Medulla oblongata (tissue), 1 donor: ENCODE data around the gene TAF6L.
"Not testable (repeated sequence)": the region's sequence is repeated elsewhere in the genome, so short reads cannot be mapped to it uniquely, and the experiment has no call there.

Experiments
- DNase-seq: peaks from one replicate; pipeline ENCODE4 v3.0.0-alpha.2; 2015; ENCODE audit errors: extremely low spot score

TAF6L gene

DNA sequence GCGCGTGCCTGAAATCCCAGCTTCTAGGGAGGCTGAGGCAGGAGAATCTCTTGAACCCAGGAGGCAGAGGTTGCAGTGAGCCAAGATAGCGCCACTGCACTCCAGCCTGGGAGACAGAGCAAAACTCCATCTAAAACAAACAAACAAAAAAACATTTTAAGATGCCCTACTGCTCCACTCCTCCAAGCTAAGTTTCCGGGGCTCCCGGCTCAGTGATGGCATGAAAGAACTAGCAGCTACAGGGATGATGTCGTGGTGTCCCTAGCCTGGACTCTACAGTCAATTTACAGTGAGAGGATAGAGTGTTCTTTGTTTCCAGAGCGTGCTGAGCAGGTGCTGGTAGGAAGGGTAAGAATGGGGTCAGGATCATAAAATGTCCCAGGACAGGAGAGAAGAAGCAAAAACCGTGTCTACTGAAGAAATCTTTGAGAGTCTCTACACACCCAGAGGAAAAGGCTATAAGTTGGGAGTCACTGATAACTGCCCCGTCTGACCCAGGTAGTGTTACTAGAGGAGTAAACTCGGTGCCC lies 16.0 kb upstream of the TAF6L start:
- peak; percentile 52 for DNase-seq

DNA sequence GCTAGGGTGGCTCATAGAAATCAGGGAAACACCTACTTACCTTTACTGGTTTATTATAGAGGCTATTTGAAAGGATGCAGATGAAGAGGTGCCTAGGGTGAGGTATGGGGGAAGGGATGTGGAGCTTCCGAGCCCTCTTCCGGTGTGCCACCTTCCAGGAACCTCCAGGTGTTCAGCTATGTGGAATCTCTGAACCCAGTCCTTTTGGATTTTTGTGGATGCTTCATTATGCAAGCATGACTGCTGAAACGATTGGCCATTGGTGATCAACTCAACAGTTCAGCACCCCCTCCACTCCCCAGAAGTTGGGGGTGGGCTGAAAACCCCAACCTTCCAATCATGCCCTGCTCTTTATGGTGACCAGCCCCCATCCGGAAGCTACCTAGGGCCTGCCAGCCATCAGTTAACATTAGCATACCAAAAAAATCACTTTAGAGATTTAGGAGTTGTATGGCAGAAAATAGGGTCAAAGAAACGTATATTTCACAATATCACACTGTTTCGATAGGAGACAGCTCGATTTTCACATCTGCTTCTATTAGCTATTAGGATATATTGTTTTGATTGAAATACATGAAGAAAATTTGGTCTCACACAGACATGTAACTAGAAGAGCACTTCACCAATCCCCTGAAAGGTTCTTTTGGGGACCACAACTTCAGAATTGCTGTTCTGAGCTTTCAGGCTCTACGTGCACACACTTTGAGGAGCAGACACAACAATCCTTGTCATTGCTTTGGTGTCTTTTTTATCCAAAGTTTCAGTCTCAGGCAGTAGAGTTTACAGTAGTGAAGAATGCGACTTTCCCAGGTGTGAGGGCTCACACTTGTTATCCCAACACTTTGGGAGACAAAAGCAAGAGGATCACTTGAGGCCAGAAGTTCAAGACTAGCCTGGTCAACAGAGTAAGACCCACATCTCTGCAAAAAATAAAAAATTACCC lies 13.1 kb upstream of the TAF6L start:
- DNase-seq: no peak

DNA sequence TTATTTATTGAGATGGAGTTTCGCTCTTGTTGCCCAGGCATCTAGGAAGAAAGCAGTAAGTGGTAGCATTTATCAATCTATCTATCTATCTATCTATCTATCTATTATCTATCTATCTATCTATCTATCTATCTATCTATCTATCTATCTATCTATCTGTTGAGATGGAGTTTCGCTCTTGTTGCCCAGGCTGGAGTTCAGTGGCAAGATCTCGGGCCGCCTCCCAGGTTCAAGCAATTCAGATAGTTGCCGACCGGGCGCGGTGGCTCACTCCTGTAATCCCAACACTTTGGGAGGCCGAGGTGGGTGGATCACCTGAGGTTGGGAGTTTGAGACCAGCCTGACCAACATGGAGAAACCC lies 10.3 kb upstream of the TAF6L start:
- DNase-seq: not testable (repeated sequence)

DNA sequence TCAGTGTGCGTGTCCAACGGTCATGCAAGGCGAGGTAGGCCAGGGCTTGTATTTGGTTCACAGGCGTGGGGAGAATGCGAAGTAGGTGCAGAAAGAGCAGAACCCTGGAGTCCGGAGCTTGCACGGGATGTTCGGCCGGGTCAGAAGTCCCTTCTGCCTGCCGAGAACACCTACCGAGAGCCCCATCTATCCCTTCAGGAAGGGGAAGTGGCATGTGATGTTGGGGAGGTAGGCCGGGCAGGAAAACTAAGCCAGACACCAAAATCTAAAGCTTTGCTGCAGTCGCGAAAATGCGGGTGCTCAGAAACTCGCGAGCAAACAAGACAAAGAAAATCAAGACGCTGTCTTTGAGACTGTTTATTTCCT lies 435 bp upstream of the TAF6L start:
- no peak for DNase-seq

DNA sequence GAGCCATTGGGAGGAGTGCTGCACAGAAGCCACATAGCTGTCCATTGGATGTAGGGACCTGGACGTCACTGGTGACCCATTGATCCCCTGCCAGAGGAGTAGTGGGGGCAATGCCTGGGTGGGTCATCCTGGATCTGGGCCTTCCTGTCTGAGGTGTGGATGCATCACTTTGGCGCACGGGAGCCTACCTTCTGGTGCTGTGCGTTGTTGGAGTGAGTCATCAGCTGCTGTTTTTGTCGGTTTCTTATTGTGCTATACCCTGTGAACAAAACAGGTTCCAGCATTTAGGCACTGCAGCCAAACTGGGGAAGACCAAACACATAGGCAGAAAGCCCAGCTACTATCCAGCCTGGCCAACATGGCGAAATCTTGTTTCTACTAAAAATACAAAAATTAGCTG lies 3.2 kb downstream of the TAF6L start:
- no peak for DNase-seq

DNA sequence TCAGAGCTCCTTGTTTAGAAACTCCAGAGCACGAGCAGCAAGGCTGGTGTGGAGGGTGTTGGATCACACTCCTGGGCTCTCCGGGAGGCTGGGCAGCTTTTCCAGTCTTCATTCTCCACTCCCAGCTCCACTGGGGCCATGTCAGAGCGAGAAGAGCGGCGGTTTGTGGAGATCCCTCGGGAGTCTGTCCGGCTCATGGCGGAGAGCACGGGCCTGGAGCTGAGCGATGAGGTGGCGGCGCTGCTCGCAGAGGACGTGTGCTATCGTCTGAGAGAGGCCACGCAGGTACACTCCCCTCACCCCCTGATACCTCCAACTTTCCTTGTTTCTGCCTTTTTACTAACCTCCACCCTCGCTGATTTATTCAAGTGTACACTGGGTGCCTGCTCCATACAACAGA lies 4.5 kb downstream of the TAF6L start:
- DNase-seq: no peak

DNA sequence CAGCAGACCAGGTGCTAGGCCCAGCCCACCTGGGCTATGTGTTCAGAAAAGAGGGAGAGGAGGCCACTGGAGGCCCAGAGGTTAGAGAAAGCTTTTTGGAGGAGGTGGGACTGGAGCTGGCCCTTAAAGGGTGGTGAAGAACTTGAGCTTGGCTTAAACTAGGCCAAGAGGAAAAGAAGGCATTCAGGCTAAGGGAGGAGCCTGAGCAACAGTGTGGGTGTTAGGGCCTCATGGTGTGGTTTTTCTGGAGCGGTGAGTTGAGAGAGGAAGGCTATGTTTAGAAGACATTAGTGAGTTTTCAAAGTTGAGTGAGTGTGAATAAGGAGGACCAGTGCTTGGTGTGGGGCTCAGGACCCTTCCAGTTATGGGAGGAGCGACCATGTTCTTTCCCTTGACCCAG lies 6.2 kb downstream of the TAF6L start:
- no peak for DNase-seq

DNA sequence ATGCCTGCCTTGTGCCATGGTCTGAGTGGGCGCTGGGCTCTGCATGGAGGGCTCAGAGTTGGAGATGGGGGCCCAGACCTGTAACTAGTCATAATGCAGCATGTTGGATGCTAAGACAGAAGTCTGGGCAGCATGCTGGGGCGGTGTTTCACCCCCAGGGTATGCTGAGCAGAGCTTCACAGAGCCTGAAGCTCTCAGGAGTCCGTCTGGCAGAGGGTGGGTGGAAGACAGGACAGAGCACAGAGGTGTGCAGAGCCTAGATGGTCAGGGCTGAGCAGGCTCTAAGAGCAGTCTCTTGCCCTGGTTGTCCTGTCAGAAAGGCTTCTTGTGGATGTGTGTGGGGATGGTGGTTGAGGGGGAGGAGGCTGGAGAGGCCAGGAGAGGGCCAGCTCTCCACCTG lies 7.2 kb downstream of the TAF6L start:
- no peak for DNase-seq

DNA sequence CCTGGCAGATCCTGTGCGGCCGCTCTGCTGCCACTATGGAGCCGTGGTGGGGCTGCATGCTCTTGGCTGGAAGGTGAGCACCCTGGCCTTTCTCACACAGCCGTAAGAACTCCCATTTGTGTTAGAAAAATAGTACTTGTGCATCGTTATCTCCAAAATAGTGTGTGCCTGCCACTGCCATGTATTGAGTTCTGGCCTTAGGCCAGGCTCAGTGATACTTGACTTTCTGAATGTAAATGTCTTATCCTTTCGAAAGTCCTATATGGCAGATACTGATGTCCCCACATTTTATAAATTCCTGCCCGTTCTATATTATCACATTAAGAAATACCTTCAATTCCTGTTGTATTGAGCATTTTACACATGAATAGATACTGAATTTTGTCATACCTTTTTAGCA lies 11.6 kb downstream of the TAF6L start:
- DNase-seq: no peak

DNA sequence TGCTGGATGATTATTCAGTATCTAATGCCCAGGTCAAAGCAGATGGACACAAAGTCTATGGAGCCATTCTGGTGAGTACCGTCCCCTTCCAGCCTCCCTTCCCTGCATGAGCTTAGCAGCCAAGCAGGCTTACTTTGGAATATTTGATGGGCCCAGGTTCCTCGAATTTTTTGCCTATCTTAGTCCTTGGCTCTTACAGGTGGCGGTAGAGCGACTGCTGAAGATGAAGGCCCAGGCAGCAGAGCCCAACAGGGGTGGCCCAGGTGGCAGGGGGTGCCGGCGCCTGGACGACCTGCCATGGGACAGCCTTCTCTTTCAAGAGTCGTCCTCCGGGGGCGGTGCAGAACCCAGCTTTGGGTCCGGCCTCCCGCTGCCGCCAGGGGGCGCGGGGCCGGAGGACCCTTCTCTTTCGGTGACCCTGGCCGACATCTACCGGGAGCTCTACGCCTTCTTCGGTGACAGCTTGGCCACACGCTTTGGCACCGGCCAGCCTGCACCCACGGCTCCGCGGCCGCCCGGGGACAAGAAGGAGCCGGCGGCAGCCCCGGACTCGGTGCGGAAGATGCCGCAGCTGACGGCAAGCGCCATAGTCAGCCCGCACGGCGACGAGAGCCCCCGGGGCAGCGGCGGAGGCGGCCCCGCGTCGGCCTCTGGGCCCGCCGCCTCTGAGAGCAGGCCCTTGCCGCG lies 15.3 kb downstream of the TAF6L start:
- peak; percentile 92 for DNase-seq

DNA sequence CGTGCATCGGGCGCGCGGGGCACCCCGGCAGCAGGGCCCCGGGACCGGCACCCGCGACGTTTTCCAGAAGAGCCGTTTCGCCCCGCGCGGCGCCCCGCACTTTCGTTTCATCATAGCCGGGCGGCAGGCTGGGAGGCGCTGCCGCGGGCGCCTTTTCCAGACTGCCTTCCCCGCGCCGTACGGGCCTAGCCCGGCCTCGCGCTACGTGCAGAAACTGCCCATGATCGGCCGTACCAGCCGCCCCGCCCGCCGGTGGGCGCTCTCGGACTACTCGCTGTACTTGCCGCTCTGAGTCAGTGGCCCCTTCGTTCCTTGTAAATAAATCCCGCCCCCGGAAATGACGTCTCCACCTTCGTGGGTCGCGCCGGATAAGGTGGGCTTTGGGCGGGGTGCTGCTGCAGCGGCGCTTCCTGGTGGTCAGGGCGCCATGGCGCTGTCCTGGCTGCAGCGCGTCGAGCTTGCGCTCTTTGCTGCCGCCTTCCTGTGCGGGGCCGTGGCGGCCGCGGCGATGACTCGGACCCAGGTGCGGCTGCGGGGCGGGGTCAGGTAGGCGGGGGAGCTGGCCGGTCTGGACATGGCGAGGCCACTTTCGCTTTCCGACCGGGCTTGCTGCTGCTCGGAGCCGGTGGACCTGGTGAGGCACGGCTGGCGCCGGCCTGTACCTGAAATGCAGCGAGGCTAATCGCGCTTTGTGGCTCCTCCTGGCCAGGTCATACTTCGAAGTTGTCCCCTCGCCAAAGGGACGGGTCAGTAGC lies 16.0 kb downstream of the TAF6L start, which contains the start of gene TMEM179B:
TSS of gene TMEM179B (plus strand) at position 398 of the 755 bp plus-strand sequence. CDS start at position 428, 30 bp downstream.
- DNase-seq: peak; percentile 99

DNA sequence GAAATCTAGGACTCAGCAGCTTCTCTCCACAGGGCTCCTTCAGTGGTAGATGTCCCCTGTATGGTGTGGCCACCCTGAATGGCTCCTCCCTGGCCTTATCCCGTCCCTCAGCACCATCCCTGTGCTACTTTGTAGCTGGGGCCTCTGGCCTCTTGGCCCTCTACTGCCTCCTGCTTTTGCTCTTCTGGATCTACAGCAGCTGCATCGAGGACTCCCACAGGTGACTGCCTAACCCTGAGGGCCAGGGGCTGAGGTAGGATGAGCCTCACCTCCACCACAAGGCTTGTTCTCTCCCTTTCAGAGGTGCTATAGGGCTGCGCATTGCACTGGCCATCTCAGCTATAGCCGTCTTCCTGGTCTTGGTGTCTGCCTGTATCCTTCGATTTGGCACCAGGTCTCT lies 17.8 kb downstream of the TAF6L start:
- no peak for DNase-seq

DNA sequence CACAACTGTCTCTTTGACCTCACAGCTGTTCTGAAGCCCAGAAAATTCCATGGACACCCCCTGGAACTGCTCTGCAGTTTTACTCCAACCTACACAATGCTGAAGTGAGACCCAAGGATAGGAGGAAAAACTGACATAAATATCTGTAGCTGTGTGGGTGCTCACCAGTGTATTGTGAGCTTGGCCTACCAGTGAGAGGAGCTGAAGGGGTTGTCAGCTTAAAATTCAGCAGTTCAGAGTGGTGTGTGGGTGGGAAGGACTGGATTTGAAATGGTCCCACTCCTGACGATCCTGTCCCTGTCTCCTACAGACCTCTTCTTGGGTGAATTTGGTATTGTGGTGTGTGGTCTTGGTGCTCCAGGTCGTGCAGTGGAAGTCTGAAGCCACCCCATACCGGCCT lies 18.4 kb downstream of the TAF6L start:
- DNase-seq: no peak

DNA sequence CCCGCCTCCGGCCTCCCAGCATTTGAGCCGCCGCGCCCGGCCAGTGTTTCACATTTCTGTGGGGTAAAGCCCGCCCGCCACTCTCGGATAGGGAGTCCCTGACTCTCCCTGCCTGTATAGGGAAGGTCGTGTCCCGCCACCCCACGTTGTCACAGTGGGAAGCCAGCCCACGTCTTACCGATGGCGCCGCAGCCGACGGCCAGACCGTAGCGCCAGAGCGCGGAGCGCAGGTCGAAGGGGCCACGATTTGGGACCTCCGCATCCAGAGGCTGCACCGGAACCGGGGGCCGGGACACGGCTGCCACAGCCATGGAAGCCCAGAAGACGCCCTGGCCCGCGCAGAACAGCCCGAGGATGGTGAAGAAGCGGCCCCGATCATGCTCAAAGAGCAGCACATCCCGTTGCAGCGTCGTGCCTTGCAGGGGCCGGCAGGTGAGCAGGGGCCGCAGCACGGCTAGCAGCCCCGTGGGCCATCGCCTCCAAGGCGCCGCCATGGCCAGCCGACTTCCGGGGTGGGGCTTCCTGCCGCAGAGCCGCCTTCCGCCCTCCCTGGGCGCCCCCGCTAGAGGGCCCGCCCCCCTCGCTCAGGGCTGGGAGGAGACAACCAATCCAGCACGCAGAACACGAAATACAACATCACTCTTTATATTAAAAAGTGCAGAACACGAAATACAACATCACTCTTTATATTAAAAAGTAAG lies 20.5 kb downstream of the TAF6L start, which contains the start of gene TMEM223:
TSS of gene TMEM223 (minus strand) at position 506 of the 701 bp plus-strand sequence. CDS start at position 494, 12 bp downstream.
- DNase-seq: peak; percentile 90

DNA sequence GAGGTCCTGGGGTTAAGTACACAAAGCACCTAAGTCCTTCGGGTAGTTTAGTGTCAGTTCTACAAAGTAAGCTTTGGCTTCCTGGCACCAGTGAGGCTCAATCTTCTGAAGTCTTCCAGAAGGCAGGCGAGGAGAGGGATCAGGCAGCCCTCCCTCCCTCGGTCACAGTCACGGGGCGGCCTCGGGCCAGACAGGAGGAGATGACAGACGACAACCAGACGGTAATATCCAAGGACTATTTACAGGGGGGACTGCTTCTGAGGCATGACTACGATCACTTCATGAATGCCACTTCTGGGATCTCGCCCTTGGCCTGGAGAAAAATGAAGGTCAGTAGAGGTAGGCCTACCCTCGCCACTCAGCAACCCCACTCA lies 21.0 kb downstream of the TAF6L start:
- no peak for DNase-seq

DNA sequence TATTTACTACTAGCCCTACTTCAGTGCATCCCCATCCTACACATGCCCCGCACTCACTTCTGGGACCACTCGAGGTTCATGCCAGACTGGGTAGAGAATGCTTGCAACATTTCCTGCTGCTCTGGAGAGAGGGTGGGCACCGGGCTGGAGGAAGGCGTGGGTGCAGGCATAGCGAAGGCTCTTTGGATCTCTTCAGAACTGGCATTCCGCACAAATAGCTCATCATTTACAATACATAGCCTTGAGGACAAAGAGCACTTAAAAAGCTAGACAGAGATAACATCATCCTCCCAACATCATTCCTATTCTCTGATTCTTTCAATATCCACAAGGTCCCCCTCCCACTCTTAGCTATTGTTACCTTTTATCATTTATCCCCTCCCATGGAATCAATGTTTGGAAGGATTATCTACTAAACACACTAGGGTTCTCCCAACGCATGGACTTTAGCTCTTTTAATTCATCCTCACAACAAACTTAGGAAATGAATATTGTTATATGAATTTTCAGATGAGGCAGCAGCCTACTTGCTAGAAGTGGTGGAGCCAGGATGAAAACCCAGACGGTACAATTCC lies 23.1 kb downstream of the TAF6L start:
- DNase-seq: no peak

DNA sequence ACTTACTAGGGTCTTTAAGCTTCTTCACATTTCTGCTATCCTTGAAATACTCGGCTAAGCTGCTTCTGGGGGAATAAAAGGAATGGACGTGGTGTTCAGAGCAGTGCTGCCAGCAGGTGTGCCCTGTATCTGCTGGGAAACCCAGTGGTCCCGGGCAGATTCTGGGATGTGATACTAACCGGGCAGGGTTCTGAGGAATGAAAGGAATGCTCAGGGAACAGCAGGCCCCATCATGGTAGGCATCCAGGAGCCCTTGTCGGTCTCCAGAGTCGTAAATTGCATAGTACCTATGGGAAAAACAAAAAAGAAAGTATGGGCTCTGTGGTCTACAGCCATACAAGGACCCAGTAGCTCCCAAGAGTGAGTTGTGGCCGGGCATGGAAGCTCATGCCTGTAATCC lies 25.1 kb downstream of the TAF6L start:
- DNase-seq: no peak

DNA sequence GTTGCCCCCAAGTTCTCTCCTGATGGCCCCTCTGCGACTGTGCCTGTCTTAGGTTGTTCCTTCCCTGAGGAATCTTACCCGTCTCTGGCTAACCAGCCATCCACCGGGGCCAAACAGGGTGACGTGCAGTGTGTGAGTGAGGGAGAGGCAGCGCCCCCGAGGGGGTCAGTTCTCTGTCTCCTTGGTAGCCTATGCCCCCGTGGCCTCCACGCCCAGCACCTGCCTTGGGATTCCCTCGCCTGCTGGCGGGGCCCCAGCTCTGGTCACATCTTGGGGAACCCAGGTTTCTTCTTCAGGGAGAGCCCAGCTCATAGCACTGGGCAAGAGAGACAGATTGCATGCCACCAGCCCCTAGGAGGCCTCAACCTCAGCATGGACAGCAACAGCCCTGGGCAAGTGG lies 28.3 kb downstream of the TAF6L start:
- DNase-seq: no peak

DNA sequence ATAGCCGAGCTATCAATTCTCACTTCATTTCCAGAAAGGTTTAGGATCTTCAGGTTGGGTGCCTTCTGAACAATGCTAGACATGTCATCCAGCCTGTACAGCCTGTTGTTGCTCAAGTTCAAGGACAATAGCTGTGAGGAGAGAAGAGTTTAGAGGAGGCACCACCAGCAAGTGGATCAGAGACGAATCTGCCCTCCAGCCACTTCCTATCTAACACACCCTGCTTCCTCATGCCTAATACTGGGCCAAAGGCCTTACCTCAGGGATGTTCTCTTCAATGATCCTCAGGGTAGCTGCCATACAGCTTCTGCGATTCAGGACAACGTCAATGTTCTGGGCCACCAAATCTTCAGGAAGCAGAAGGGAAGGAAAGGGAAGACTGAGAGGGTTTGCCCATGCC lies 29.9 kb downstream of the TAF6L start:
- no peak for DNase-seq

DNA sequence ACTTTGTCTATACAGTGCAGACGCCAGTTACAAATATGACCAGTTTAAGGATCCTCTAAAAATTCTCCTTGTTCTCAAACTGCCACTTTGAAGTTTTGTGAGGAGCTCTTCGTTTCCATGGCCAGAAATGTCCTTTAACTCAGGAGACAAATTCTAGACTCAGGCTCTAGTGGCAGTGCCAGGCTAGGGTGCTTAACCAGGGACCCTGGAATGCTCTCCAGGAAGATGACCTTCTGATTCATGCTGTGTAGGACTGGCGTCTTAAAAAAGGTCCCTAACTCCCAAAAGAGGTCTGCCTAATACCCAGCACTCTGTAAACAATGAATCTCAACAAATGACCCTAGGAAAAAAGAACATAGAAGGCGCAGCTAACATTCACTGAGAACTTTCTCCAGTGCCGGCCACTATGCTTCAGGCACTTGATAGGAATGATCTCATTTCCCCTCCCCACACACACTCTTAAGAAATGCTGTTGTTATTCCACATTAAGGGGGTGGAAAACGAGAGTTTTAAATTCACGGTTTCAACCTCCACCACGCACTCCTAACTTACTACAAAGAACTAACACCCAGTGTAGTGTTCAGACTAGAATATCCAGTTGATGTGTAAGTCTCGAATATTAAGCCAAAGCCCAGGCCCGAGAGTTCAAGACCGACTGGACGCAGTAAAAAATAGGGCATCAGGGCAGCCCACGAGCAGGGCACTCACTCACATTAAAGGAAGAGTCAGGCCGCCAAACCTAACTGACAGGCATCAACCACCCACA lies 33.3 kb downstream of the TAF6L start:
- peak; percentile 38 for DNase-seq
